HG02588 (cell line): ENCODE measurements around the gene NTNG1.
"Not testable (repeated sequence)": the region's sequence is repeated elsewhere in the genome, so short reads cannot be mapped to it uniquely, and the experiment has no call there.

ENCODE experiments used
- ATAC-seq: cut with Tn5 transposase; IDR thresholded peaks from one replicate; pipeline ENCODE4 v1.9.1; 2021; ENCODE audit warnings: mild to moderate bottlenecking, moderate library complexity; ENCODE audit not compliant: unreplicated experiment

The NTNG1 gene

GRCh38 chr1:107140703-107141490, at the start of gene NTNG1:
Gene NTNG1 (plus strand): TSS chr1:107141039.
- no peak for ATAC-seq

- no peak for ATAC-seq
Measured at GRCh38 chr1:107091418-107091817, 49.4 kb upstream of the NTNG1 start.

- ATAC-seq, result not testable (repeated sequence)
Measured at GRCh38 chr1:107093395-107093794, 47.4 kb upstream of the NTNG1 start.

GRCh38 chr1:107095647-107096046, 45.2 kb upstream of the NTNG1 start:
- no peak for ATAC-seq

GRCh38 chr1:107096690-107097089, 44.1 kb upstream of the NTNG1 start:
- no peak for ATAC-seq

- no peak for ATAC-seq
Measured at GRCh38 chr1:107098961-107099360, 41.9 kb upstream of the NTNG1 start.

- no peak for ATAC-seq
Measured at GRCh38 chr1:107100331-107100984, 40.4 kb upstream of the NTNG1 start.

GRCh38 chr1:107105914-107106313, 34.9 kb upstream of the NTNG1 start:
- ATAC-seq, result no peak

- ATAC-seq, result no peak
Measured at GRCh38 chr1:107110326-107110725, 30.5 kb upstream of the NTNG1 start.

- no peak for ATAC-seq
Measured at GRCh38 chr1:107116306-107116790, 24.5 kb upstream of the NTNG1 start.

GRCh38 chr1:107122225-107122624, 18.6 kb upstream of the NTNG1 start:
- ATAC-seq, result no peak

GRCh38 chr1:107123741-107124140, 17.1 kb upstream of the NTNG1 start:
- no peak for ATAC-seq

GRCh38 chr1:107124694-107125093, 16.1 kb upstream of the NTNG1 start:
- no peak for ATAC-seq

GRCh38 chr1:107132195-107132594, 8.6 kb upstream of the NTNG1 start:
- ATAC-seq, result no peak

GRCh38 chr1:107132780-107133179, 8.1 kb upstream of the NTNG1 start:
- no peak for ATAC-seq

GRCh38 chr1:107135463-107135862, 5.4 kb upstream of the NTNG1 start:
- no peak for ATAC-seq

- no peak for ATAC-seq
Measured at GRCh38 chr1:107138166-107138565, 2.7 kb upstream of the NTNG1 start.

- no peak for ATAC-seq
Measured at GRCh38 chr1:107138767-107139445, 1.9 kb upstream of the NTNG1 start.

GRCh38 chr1:107139833-107140702, 771 bp upstream of the NTNG1 start:
- ATAC-seq, result no peak

GRCh38 chr1:107141491-107142126, 770 bp downstream of the NTNG1 start:
- ATAC-seq, result no peak
